VCaP (cell line): ENCODE results near the gene WFS1.

ENCODE experiments used
- H3K27ac ChIP-seq: fragments of 450-650 bp; 2 replicates; pipeline ENCODE4 v1.5.1; 2017
- TF ChIP-seq, protein P1 (sequence below): fragments of 450-650 bp; conservative IDR thresholded peaks from 2 replicates; pipeline ENCODE4 v1.5.1; 2017; ENCODE audit warnings: mild to moderate bottlenecking, moderate library complexity

Gene WFS1

DNA sequence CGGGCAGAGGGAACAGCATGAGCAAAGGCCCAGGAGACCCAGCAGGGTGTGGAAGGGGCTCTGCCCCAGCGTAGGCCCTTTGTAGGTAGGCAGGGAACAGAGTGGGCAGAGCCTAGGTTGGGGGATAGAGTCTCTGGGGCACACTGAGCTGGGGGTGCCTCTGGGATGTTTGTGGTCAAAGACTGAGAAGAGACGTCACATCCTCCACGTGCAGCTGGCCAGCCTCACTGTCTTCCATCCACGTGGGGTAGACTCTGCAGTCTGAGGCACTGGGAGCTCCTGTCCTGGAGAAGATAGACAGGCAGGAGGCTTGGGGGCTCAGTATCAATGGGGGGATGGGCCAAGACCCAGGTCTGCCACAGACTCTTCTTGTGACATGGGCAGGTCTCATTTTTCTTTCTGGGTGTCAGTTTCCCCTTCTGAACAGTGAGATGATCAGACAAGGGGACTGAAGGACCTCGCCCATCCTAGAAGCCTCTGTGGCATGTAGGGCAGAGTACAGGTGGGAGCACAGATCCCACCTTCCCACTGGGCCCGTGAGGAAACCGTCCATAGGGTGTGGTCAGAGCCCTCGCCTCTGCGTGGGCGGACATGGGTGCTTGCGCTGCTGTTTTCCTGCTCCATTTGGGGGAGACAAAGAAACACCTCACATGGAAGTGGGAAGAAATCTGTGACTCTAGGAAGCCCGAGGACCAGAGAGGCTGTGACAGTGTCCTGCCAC lies 22.9 kb downstream of the WFS1 start:
- TF ChIP-seq, protein P1, sequence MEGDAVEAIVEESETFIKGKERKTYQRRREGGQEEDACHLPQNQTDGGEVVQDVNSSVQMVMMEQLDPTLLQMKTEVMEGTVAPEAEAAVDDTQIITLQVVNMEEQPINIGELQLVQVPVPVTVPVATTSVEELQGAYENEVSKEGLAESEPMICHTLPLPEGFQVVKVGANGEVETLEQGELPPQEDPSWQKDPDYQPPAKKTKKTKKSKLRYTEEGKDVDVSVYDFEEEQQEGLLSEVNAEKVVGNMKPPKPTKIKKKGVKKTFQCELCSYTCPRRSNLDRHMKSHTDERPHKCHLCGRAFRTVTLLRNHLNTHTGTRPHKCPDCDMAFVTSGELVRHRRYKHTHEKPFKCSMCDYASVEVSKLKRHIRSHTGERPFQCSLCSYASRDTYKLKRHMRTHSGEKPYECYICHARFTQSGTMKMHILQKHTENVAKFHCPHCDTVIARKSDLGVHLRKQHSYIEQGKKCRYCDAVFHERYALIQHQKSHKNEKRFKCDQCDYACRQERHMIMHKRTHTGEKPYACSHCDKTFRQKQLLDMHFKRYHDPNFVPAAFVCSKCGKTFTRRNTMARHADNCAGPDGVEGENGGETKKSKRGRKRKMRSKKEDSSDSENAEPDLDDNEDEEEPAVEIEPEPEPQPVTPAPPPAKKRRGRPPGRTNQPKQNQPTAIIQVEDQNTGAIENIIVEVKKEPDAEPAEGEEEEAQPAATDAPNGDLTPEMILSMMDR: no peak
- H3K27ac ChIP-seq: no peak overlapping the region

DNA sequence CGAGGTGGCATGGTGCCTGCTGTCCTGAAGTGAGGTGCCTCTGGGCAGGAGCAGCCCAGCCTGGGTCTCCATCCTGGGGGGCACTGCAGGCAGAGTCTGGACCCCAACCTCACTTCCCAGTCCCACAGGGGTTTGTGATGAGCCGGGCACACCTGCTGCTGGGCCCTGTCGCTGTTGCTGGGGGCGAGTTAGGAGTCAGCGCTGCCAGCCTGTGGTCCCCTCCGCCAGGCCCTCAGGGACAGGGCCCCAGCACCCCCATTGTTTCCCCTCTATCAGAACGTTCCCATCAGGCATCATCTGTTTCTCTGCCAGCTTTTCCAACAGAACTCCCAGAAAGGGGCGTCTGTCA lies 23.4 kb downstream of the WFS1 start:
- no peak overlapping the region for H3K27ac ChIP-seq
- TF ChIP-seq, protein P1: no peak

DNA sequence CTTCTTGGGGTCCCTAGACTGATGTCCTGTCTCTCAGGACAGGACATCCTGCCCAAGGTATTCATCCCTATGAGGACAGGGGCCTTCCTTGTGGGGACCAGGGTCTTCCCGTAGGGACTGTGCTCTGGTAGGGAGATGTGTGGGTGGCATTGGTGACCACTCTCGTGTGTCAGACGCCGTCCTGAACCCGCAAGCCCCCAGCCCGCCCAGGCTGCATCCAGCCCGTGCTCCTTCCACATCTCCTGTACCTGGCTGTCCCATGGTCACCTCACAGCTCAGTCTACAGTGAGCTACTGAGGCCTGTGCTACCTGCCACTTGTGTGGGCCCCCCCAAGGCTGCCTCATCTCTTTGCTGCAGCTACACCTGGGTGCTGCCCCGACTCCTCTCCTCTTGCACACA lies 24.0 kb downstream of the WFS1 start:
- TF ChIP-seq, protein P1: no peak
- H3K27ac ChIP-seq: no peak overlapping the region

DNA sequence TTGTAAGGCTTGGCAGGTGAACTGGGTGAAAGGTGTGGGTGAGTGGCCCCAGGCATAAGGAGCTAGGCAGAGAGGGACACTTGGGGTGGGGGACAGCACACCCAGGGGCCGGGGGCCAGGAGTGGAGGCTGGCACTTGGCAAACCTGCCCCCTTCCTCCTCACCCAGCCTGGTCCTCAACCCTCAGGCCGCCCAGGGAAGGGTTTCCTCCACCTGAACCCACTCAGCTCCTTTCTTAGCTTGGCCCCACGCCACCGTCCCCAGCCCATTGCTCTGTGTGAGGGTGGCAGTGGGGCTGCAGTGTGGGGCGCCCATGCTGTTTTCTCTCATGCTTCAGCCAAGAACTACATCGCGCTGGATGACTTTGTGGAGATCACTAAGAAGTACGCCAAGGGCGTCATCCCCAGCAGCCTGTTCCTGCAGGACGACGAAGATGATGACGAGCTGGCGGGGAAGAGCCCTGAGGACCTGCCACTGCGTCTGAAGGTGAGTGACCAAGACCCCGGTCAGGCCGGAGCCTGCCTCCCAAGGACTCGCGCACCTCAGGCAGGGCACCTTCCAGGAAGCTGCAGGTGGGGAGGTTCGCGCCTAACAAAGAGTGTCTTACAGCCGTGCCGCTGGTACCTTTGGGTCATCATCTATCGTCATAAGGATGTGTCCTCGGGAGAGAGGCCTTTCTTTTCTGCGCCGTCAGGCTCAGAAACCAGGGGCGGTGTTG lies 25.2 kb downstream of the WFS1 start:
- TF ChIP-seq, protein P1: no peak
- no peak overlapping the region for H3K27ac ChIP-seq

DNA sequence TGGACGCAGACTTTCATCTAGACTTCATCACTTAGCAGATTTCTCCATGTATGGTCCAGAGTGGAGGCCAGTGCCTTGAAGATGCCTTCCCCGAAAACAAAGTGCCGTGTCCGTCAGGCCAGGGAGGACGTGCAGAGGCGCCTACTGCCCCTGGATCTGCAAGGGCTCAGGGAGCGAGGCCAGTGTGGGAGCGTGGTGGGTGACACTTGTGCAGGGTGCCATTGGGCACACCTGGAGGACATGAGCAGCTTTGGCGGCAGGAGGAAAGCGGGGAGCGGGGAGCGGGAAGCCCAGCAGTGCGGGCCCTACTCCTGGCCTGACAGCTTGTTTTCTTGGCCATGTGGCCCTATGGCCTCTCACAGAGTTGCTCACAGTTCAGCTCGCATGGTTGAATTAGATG lies 25.8 kb downstream of the WFS1 start:
- H3K27ac ChIP-seq: no peak overlapping the region
- TF ChIP-seq, protein P1: no peak

DNA sequence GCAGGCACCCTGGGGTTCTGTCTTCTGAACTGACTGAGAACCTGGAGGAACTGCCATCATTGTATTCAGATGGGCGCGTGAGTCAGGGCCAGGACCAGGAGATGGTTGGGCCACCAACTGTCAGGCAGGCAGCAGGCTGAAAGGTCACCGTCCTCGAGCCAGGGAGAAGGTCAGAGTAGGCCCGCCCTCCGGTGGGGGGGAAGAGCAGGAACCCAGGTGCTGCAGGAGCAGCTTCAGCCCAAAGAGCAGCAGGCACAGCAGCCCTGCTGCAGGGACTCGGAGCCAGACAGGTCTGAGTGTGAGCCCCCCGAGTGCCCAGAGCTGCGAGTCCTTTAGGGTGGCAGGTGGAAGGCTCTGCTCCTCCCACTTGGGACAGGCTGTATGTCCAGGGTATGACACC lies 26.4 kb downstream of the WFS1 start:
- TF ChIP-seq, protein P1: no peak
- no peak overlapping the region for H3K27ac ChIP-seq

DNA sequence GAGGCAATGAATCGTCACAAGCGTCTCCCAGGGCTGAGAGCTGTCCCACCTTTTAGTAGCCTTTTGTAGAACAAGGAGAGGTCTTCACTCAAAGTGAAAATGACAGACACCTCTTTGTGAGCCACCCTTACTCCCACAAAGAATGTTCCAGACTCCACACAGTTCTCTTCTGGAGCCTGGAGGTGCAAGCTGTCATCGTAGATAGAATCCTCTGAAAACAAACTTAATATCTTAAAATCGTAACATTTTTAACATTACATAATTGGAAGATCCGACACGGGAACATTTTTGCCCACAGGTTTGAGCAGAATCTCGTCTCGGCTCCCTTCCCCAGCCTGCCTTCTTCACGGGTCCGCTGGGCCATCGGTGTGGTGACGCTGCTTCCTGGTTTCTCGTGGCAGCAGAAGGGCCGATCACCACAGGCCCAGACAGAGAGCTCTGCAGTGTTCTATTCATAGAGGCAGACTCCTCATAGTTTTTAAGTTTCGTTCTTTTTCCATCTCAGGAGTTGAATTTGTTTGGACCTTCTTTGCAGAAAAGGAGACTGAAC lies 27.7 kb downstream of the WFS1 start:
- TF ChIP-seq, protein P1: no peak
- H3K27ac ChIP-seq: no peak overlapping the region
